ENCODE data around the gene SNRPF.

DNA sequence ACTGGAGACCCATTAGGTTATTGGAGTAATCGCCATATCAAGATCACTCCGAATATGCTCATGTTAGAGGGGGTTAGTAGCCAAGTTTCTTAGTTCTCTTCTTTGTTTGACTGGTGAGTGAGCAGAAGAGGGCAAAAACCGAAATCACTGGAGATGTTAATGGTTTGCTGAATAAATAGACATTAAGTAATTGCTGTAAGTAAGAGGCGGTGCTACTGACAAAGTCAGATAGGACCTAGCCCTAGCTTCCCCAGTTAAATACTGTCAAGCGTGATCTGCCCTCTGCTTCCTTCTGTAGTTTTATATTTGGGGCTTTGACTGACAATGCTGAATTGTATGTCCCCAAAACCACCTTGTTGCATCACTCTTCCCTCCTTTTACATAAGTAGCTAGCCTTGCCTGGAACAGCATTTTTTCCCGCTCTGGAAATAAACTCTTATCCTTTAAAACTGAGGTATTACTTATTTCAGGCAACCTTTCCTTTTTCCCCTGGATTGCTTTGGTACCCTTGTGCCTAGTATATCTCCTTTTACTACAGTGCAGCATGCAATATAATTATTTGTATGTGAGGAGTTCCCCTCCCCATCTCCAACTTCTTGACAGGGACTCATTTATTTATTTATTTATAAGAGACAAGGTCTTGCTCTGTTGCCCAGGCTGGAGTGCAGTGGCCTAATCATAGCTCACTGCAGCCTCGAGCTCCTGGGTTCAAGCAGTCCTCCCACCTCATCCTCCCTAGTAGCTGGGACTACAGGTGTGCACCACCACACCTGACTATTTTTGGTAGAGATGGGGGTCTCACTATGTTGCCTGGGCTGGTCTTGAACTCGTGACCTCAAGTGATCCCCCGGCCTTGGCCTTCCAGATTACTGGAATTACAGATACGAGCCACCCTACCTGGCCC, 1.4 kb downstream of the SNRPF start:
- TF ChIP-seq POLR2A (IDR thresholded peaks at IDR 0.05) (no peak), CTCF (IDR thresholded peaks at IDR 0.05) (no peak)

Measured in stomach (tissue), 4 donors.